ENCODE results near the gene NEB. TPM values are rescaled to one million over a fixed set of nuclear protein-coding genes. Genes with fewer than 3 reads are reported as not detected.
"Not testable (repeated sequence)": the region's sequence is repeated elsewhere in the genome, so short reads cannot be mapped to it uniquely, and the experiment has no call there.

Gene NEB
- total and polyA plus RNA-seq, 10 donors, result 0.96 to 6.2 (median 2.4) TPM

GRCh38 chr2:151650456-151650855, 83.8 kb downstream of the NEB start:
- intact Hi-C loops (cut with DNase I; ENCODE audit: low total_unique reads), result no loop called here
- Histone ChIP-seq H3K9me3 (peaks cover 0 to 18% (median 14%) of the 10 kb centered on the region in 8 donors), H3K4me1 (peaks cover 0 to 5% (median 0%) of the 10 kb centered on the region in 6 donors), H3K27ac (no peak overlapping the region), H3K4me3 (no peak overlapping the region), H3K36me3 (no peaks in the 10 kb centered on the region), H3K27me3 (replicated peaks in 1 of 7) (no peaks in the 10 kb centered on the region)
- WGBS, 5 donors, result 88 to 99% (median 93%) methylated on average over 3 of the region's 3 CpGs
- DNase-seq, result no peak
- TF ChIP-seq POLR2AphosphoS5 (IDR thresholded peaks at IDR 0.05) (no peak), POLR2A (IDR thresholded peaks at IDR 0.05) (no peak), CTCF (IDR thresholded peaks at IDR 0.05 in 8 of 11, conservative IDR thresholded peaks at IDR 0.05 in 3 of 11) (no peak)

- WGBS, 5 donors, result 95 to 97% (median 96%) methylated on average over 3 of the region's 3 CpGs
- H3K4me3 ChIP-seq, result no peak overlapping the region
- TF ChIP-seq POLR2AphosphoS5 (IDR thresholded peaks at IDR 0.05), result no peak
- TF ChIP-seq CTCF (IDR thresholded peaks at IDR 0.05 in 8 of 11, conservative IDR thresholded peaks at IDR 0.05 in 3 of 11), result no peak
- TF ChIP-seq POLR2A (IDR thresholded peaks at IDR 0.05), result no peak
- intact Hi-C loops (cut with DNase I; ENCODE audit: low total_unique reads), result no loop called here
- no peak overlapping the region for H3K27ac ChIP-seq
- no peaks in the 10 kb centered on the region for H3K36me3 ChIP-seq
- peaks cover 0 to 5% (median 0%) of the 10 kb centered on the region in 6 donors for H3K4me1 ChIP-seq
- DNase-seq, result no peak
- H3K9me3 ChIP-seq, result peaks cover 0 to 18% (median 14%) of the 10 kb centered on the region in 8 donors
- no peaks in the 10 kb centered on the region for H3K27me3 ChIP-seq (replicated peaks in 1 of 7)
Observed at GRCh38 chr2:151649966-151650365, 84.3 kb downstream of the NEB start.

GRCh38 chr2:151649400-151649799, 84.9 kb downstream of the NEB start:
- H3K27me3 ChIP-seq (replicated peaks in 1 of 7), result no peaks in the 10 kb centered on the region
- no peaks in the 10 kb centered on the region for H3K36me3 ChIP-seq
- intact Hi-C loops (cut with DNase I; ENCODE audit: low total_unique reads), result no loop called here
- H3K4me3 ChIP-seq, result no peak overlapping the region
- H3K27ac ChIP-seq, result no peak overlapping the region
- 78 to 85% (median 83%) methylated on average over 1 of the region's 1 CpG for WGBS, 5 donors
- TF ChIP-seq CTCF (IDR thresholded peaks at IDR 0.05 in 8 of 11, conservative IDR thresholded peaks at IDR 0.05 in 3 of 11), result no peak
- TF ChIP-seq POLR2AphosphoS5 (IDR thresholded peaks at IDR 0.05), result no peak
- no peak for TF ChIP-seq POLR2A (IDR thresholded peaks at IDR 0.05)
- H3K9me3 ChIP-seq, result peaks cover 0 to 18% (median 14%) of the 10 kb centered on the region in 8 donors
- peaks cover 0 to 5% (median 0%) of the 10 kb centered on the region in 6 donors for H3K4me1 ChIP-seq
- no peak for DNase-seq

GRCh38 chr2:151646512-151646911, 87.8 kb downstream of the NEB start:
- WGBS, 5 donors, result 82 to 94% (median 88%) methylated on average over 4 of the region's 4 CpGs

GRCh38 chr2:151644580-151644979, 89.7 kb downstream of the NEB start:
- 91 to 100% (median 97%) methylated on average over 2 of the region's 2 CpGs for WGBS, 5 donors

More at GRCh38 chr2:151646512-151646911, 87.8 kb downstream of the NEB start:
- H3K9me3 ChIP-seq, result peaks cover 0 to 18% (median 14%) of the 10 kb centered on the region in 8 donors
- H3K4me1 ChIP-seq; intact Hi-C loops (cut with DNase I; ENCODE audit: low total_unique reads); H3K27me3 ChIP-seq (replicated peaks in 1 of 7); H3K4me3 ChIP-seq; H3K27ac ChIP-seq; DNase-seq; H3K36me3 ChIP-seq: not testable (repeated sequence)

GRCh38 chr2:151641895-151642294, 92.4 kb downstream of the NEB start:
- H3K9me3 ChIP-seq; H3K27ac ChIP-seq; H3K36me3 ChIP-seq; intact Hi-C loops (cut with DNase I; ENCODE audit: low total_unique reads); H3K4me3 ChIP-seq; H3K27me3 ChIP-seq (replicated peaks in 1 of 7); DNase-seq: not testable (repeated sequence)
- peaks cover 8 to 31% (median 21%) of the 10 kb centered on the region in 6 donors for H3K4me1 ChIP-seq
- 88 to 97% (median 95%) methylated on average over 2 of the region's 2 CpGs for WGBS, 5 donors

More at GRCh38 chr2:151644580-151644979, 89.7 kb downstream of the NEB start:
- Histone ChIP-seq H3K27me3 (replicated peaks in 1 of 7) (no peaks in the 10 kb centered on the region), H3K4me1 (peaks cover 0 to 5% (median 0%) of the 10 kb centered on the region in 6 donors), H3K27ac (no peak overlapping the region), H3K36me3 (no peaks in the 10 kb centered on the region), H3K9me3 (peaks cover 0 to 18% (median 14%) of the 10 kb centered on the region in 8 donors), H3K4me3 (no peak overlapping the region)
- no peak for TF ChIP-seq POLR2AphosphoS5 (IDR thresholded peaks at IDR 0.05)
- no peak for TF ChIP-seq POLR2A (IDR thresholded peaks at IDR 0.05)
- TF ChIP-seq CTCF (IDR thresholded peaks at IDR 0.05 in 8 of 11, conservative IDR thresholded peaks at IDR 0.05 in 3 of 11), result no peak
- intact Hi-C loops (cut with DNase I; ENCODE audit: low total_unique reads), result no loop called here
- no peak for DNase-seq

Measured in spleen (tissue), 11 donors.